Neutrophil (primary cell): ENCODE results near the gene HUWE1.

Source experiments
- H3K27ac ChIP-seq: fragments of 200-600 bp; sonication (generic); 2 replicates; pipeline ENCODE4 v1.5.1; 2016; ENCODE audit warnings: mild to moderate bottlenecking, moderate library complexity
- H3K27me3 ChIP-seq: fragments of 200-600 bp; sonication (generic); 2 replicates; pipeline ENCODE4 v1.6.0; 2016; ENCODE audit warnings: mild to moderate bottlenecking
- H3K36me3 ChIP-seq: fragments of 200-600 bp; sonication (generic); 2 replicates; pipeline ENCODE4 v1.5.1; 2017
- H3K4me1 ChIP-seq, 2 experiments: fragments of 200-600 bp in 1 of 2; sonication (generic) in 1 of 2; 1 replicate in 1 of 2; 2 replicates in 1 of 2; pipeline versions ENCODE4 v1.5.1 to v1.6.1; 2013 to 2016; ENCODE audit warnings: low read depth in 1 of 2, low read length in 1 of 2, mild to moderate bottlenecking in 1 of 2, moderate library complexity in 1 of 2; ENCODE audit not compliant: control insufficient read depth in 1 of 2, insufficient read depth in 1 of 2
- H3K4me3 ChIP-seq, 2 experiments: fragments of 200-600 bp in 1 of 2; sonication (generic) in 1 of 2; 1 replicate in 1 of 2; 2 replicates in 1 of 2; pipeline ENCODE4 v1.5.1; 2013 to 2016; ENCODE audit warnings: low read depth in 1 of 2, low read length in 1 of 2, mild to moderate bottlenecking in 1 of 2, moderate library complexity in 1 of 2
- H3K9me3 ChIP-seq: fragments of 200-600 bp; sonication (generic); 2 replicates; pipeline ENCODE4 v1.5.1; 2016
- TF ChIP-seq, protein P1 (sequence below): fragments of 200-600 bp; sonication (generic); IDR thresholded peaks from 2 replicates; pipeline ENCODE4 v1.5.1; 2016; ENCODE audit warnings: antibody characterized with exemption

Gene HUWE1

GRCh38 chrX:53684415-53685192 lies 1.9 kb downstream of the HUWE1 start:
- H3K36me3 ChIP-seq: no peaks in the 10 kb centered on the region
- H3K27ac ChIP-seq: peak overlapping the region; percentile 91
- H3K4me3 ChIP-seq: peak overlapping the region; percentile 67 to 81
- no peaks in the 10 kb centered on the region for H3K9me3 ChIP-seq
- H3K4me1 ChIP-seq: peaks cover 28 to 33% of the 10 kb centered on the region in 2 experiments
- TF ChIP-seq, protein P1, sequence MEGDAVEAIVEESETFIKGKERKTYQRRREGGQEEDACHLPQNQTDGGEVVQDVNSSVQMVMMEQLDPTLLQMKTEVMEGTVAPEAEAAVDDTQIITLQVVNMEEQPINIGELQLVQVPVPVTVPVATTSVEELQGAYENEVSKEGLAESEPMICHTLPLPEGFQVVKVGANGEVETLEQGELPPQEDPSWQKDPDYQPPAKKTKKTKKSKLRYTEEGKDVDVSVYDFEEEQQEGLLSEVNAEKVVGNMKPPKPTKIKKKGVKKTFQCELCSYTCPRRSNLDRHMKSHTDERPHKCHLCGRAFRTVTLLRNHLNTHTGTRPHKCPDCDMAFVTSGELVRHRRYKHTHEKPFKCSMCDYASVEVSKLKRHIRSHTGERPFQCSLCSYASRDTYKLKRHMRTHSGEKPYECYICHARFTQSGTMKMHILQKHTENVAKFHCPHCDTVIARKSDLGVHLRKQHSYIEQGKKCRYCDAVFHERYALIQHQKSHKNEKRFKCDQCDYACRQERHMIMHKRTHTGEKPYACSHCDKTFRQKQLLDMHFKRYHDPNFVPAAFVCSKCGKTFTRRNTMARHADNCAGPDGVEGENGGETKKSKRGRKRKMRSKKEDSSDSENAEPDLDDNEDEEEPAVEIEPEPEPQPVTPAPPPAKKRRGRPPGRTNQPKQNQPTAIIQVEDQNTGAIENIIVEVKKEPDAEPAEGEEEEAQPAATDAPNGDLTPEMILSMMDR: no peak
- H3K27me3 ChIP-seq: no peaks in the 10 kb centered on the region

GRCh38 chrX:53683556-53684414 lies 2.7 kb downstream of the HUWE1 start:
- Histone ChIP-seq H3K36me3 (no peaks in the 10 kb centered on the region), H3K9me3 (no peaks in the 10 kb centered on the region), H3K4me1 (peaks cover 28 to 33% of the 10 kb centered on the region in 2 experiments), H3K4me3 (peak overlapping the region; percentile 67 to 81), H3K27ac (peak overlapping the region; percentile 91), H3K27me3 (no peaks in the 10 kb centered on the region)
- TF ChIP-seq, protein P1: peak; percentile 27

- Histone ChIP-seq H3K4me3 (peak overlapping the region; percentile 67 to 81), H3K9me3 (no peaks in the 10 kb centered on the region), H3K4me1 (peaks cover 28 to 33% of the 10 kb centered on the region in 2 experiments), H3K36me3 (no peaks in the 10 kb centered on the region), H3K27ac (peak overlapping the region; percentile 91), H3K27me3 (no peaks in the 10 kb centered on the region)
- TF ChIP-seq, protein P1: no peak
Observed at GRCh38 chrX:53682885-53683555, 3.5 kb downstream of the HUWE1 start.

DNA sequence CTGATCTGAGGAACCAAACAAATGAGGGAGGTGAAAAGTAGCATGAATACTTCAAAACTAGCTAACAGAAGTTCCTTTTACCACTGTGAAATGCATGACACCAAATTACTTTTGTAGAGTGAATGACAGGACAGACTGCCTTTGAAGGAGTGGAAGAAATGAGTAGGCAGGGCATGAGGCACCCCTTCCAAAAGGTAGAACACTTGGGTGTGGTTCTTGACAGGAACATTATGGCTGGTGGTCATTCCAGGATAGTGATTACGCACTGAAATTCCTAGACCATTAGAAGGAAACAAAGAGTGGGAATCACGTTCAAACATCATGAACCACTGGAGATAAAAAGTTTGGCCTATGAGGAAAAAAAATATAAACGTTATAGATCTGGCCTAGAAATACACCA lies 4.9 kb downstream of the HUWE1 start:
- Histone ChIP-seq H3K4me3 (no peak overlapping the region), H3K27ac (no peak overlapping the region), H3K9me3 (no peaks in the 10 kb centered on the region), H3K36me3 (no peaks in the 10 kb centered on the region), H3K27me3 (no peaks in the 10 kb centered on the region), H3K4me1 (peaks cover 28 to 29% of the 10 kb centered on the region in 2 experiments)
- TF ChIP-seq, protein P1: no peak

- no peaks in the 10 kb centered on the region for H3K9me3 ChIP-seq
- no peak overlapping the region for H3K27ac ChIP-seq
- TF ChIP-seq, protein P1: no peak
- H3K4me1 ChIP-seq: peaks cover 12 to 14% of the 10 kb centered on the region in 2 experiments
- no peak overlapping the region for H3K4me3 ChIP-seq
- H3K36me3 ChIP-seq: peaks cover 5% of the 10 kb centered on the region
- no peaks in the 10 kb centered on the region for H3K27me3 ChIP-seq
Observed at GRCh38 chrX:53678667-53679066, 7.9 kb downstream of the HUWE1 start.
